ENCODE results near the gene KRT73.

GRCh38 chr12:52600071-52600470 is 18.3 kb downstream of the KRT73 start:
- TF ChIP-seq CTCF (IDR thresholded peaks at IDR 0.05; ENCODE audit: low read depth, low read length) (no peak), MAX (IDR thresholded peaks at IDR 0.05; ENCODE audit: low read depth, low read length) (no peak)

Data from NB4 (cell line).